ENCODE results near the gene DUSP10. TPM values are rescaled to one million over a fixed set of nuclear protein-coding genes. Genes with fewer than 3 reads are reported as not detected.
A peak's percentile ranks its signal among the peaks of the same experiment; 100 is the strongest.

Gene DUSP10
- polyA plus RNA-seq, 1 experiment: 35.9 TPM

- Histone ChIP-seq H3K27me3 (ENCODE audit: control insufficient read depth, insufficient read depth, low read length) (no peaks in the 10 kb centered on the region), H3K27ac (ENCODE audit: low read depth, low read length) (no peak overlapping the region), H3K4me3 (ENCODE audit: low read depth, low read length) (no peak overlapping the region), H3K9me3 (ENCODE audit: control insufficient read depth, insufficient read depth, low read length) (no peaks in the 10 kb centered on the region)
- no peak for TF ChIP-seq CTCF (IDR thresholded peaks at IDR 0.05; ENCODE audit: low read depth, low read length)
- DNase-seq (ENCODE audit: low read depth, low spot score): no peak
- ChIA-PET CTCF (interaction anchor here (1.2 to 1.6 kb wide), 2 partner anchors 163 to 748 kb away, joined by 4 read pairs; no protein-coding TSS in a partner anchor), POLR2A (interaction anchor here (0.6 kb wide), 1 partner anchor 207 kb away, joined by 3 read pairs; no protein-coding TSS in a partner anchor)
Observed at GRCh38 chr1:221706876-221707582, 34.9 kb downstream of the DUSP10 start.

- POLR2A ChIA-PET: no interaction called here
- CTCF ChIA-PET: no interaction called here
- H3K27me3 ChIP-seq (ENCODE audit: control insufficient read depth, insufficient read depth, low read length): no peaks in the 10 kb centered on the region
- no peak overlapping the region for H3K27ac ChIP-seq (ENCODE audit: low read depth, low read length)
- no peak overlapping the region for H3K4me3 ChIP-seq (ENCODE audit: low read depth, low read length)
- no peaks in the 10 kb centered on the region for H3K9me3 ChIP-seq (ENCODE audit: control insufficient read depth, insufficient read depth, low read length)
- no peak for TF ChIP-seq CTCF (IDR thresholded peaks at IDR 0.05; ENCODE audit: low read depth, low read length)
- DNase-seq (ENCODE audit: low read depth, low spot score): no peak
Observed at GRCh38 chr1:221706191-221706590, 35.7 kb downstream of the DUSP10 start.

DNA sequence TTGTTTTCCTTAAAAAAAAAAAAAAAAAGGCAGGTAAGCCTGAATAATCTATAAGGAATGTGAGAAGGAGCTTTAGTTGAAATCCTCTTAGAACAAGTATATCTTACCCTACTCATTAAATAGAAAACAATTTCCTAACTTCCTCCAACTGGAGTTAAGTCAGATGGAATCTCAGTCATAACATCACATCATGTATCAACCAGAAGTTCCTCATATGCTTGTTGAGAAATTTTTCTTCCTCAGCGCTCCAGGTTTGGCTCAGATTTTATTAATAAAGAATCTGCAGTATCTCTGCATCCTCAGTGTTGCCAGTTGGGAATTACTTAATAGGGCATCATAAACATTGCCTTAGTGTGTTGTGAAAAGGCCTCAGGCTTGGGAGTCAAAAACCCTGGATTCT is 37.6 kb downstream of the DUSP10 start:
- CTCF ChIA-PET: interaction anchor here (0.7 to 2.8 kb wide), 4 partner anchors 161 to 751 kb away, joined by 3 to 14 read pairs (median 6); no protein-coding TSS in a partner anchor
- no peak overlapping the region for H3K4me3 ChIP-seq (ENCODE audit: low read depth, low read length)
- H3K27me3 ChIP-seq (ENCODE audit: control insufficient read depth, insufficient read depth, low read length): no peaks in the 10 kb centered on the region
- POLR2A ChIA-PET: interaction anchor here (0.7 to 2.4 kb wide), 3 partner anchors 11 to 23 kb away, joined by 6 to 9 read pairs (median 6); no protein-coding TSS in a partner anchor
- TF ChIP-seq CTCF (IDR thresholded peaks at IDR 0.05; ENCODE audit: low read depth, low read length): no peak
- H3K27ac ChIP-seq (ENCODE audit: low read depth, low read length): peak overlapping the region; percentile 33
- no peak for DNase-seq (ENCODE audit: low read depth, low spot score)
- H3K9me3 ChIP-seq (ENCODE audit: control insufficient read depth, insufficient read depth, low read length): no peaks in the 10 kb centered on the region

- Histone ChIP-seq H3K27ac (ENCODE audit: low read depth, low read length) (no peak overlapping the region), H3K4me3 (ENCODE audit: low read depth, low read length) (no peak overlapping the region), H3K27me3 (ENCODE audit: control insufficient read depth, insufficient read depth, low read length) (no peaks in the 10 kb centered on the region), H3K9me3 (ENCODE audit: control insufficient read depth, insufficient read depth, low read length) (no peaks in the 10 kb centered on the region)
- CTCF ChIA-PET: interaction anchor here (1.0 kb wide), 1 partner anchor 12 kb away, joined by 3 read pairs; no protein-coding TSS in a partner anchor
- POLR2A ChIA-PET: no interaction called here
- DNase-seq (ENCODE audit: low read depth, low spot score): no peak
- TF ChIP-seq CTCF (IDR thresholded peaks at IDR 0.05; ENCODE audit: low read depth, low read length): no peak
Observed at GRCh38 chr1:221701570-221702186, 40.2 kb downstream of the DUSP10 start.

DNA sequence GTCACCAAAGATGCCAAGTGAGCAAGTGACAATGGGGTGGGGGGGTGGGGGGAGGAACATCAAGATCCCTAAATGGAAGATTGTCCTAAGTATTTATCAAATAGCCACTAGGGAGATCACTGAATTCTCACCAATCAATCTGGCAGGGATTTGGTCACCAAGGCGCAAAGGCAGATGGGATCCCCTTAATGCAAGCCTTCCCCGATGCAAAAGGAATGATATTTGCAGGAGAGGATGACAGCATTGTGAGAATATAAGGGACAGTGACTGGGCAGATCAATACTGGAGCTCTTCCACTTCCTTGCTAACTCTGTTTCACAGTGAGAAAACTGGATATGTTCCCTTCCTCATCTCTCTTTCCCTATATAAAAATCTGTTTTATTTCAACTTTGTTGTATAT is 40.9 kb downstream of the DUSP10 start:
- DNase-seq (ENCODE audit: low read depth, low spot score): no peak
- no peak overlapping the region for H3K4me3 ChIP-seq (ENCODE audit: low read depth, low read length)
- ChIA-PET POLR2A (no interaction called here), CTCF (interaction anchor here (2.5 kb wide), 1 partner anchor 755 kb away, joined by 12 read pairs; no protein-coding TSS in a partner anchor)
- no peaks in the 10 kb centered on the region for H3K9me3 ChIP-seq (ENCODE audit: control insufficient read depth, insufficient read depth, low read length)
- TF ChIP-seq CTCF (IDR thresholded peaks at IDR 0.05; ENCODE audit: low read depth, low read length): no peak
- no peak overlapping the region for H3K27ac ChIP-seq (ENCODE audit: low read depth, low read length)
- no peaks in the 10 kb centered on the region for H3K27me3 ChIP-seq (ENCODE audit: control insufficient read depth, insufficient read depth, low read length)

Measured in AG04450 (cell line).